NCI-H226 (cell line): Measurements from ENCODE around the gene DCLRE1B.

Experiments used
- DNase-seq: peaks from one replicate; pipeline ENCODE4 v3.0.0-alpha.2; 2015

The DCLRE1B gene

GRCh38 chr1:113950908-113951307 lies 45.8 kb downstream of the DCLRE1B start:
- no peak for DNase-seq

- no peak for DNase-seq
Observed at GRCh38 chr1:113951719-113952118, 46.6 kb downstream of the DCLRE1B start.

GRCh38 chr1:113957984-113958383 lies 52.9 kb downstream of the DCLRE1B start:
- DNase-seq, result no peak

DNA sequence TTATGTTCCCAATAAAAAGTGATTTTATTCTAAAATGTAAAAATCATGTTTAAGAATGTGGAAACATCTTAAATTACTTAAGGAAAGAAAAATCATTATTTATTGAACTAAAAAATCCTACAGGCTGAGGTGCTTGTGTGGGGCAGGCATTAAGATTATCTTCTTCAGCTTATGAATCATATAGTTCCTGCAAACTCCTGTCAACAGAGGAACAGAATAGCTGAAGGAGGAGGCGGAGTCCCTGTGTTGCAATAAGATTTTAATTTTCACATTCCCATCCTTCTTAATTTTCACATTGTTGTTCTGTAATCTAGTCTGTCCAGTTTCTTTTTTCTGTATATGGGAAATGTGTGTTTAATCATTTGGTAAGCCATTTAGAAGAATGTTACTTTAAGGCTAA lies 53.6 kb downstream of the DCLRE1B start:
- DNase-seq, result no peak

- no peak for DNase-seq
Observed at GRCh38 chr1:113963281-113963906, 58.3 kb downstream of the DCLRE1B start.
